Tibial artery (tissue), 4 donors: ENCODE data around the gene TSPAN1.

Experiments used
- DNase-seq, 2 donors: peaks; one replicate each; pipeline ENCODE4 v3.0.0-alpha.2; 2019
- H3K27ac ChIP-seq, 2 donors: fragments of 200-600 bp; sonication (generic) in 1 of 2; 1 replicate in 1 of 2; 2 replicates in 1 of 2; pipeline ENCODE4 v1.5.1; 2018 to 2019; ENCODE audit warnings: mild to moderate bottlenecking in 1 of 2
- H3K27me3 ChIP-seq, 2 donors: fragments of 200-600 bp; sonication (generic) in 1 of 2; one replicate each; pipeline versions ENCODE4 v1.5.1 to v1.6.0; 2016 to 2019
- H3K36me3 ChIP-seq, 3 donors: fragments of 200-600 bp; sonication (generic) in 2 of 3; one replicate each; pipeline ENCODE4 v1.5.1; 2016 to 2019; ENCODE audit warnings: mild to moderate bottlenecking in 2 of 3
- H3K4me1 ChIP-seq, 4 donors: fragments of 200-600 bp; sonication (generic) in 2 of 4; 1 replicate in 3 of 4; 2 replicates in 1 of 4; pipeline ENCODE4 v1.5.1; 2016 to 2019
- H3K4me3 ChIP-seq, 2 donors: fragments of 200-600 bp; sonication (generic) in 1 of 2; 1 replicate in 1 of 2; 2 replicates in 1 of 2; pipeline ENCODE4 v1.5.1; 2018 to 2019; ENCODE audit warnings: mild to moderate bottlenecking in 2 of 2
- H3K9me3 ChIP-seq, 3 donors: fragments of 200-600 bp; sonication (generic) in 1 of 3; one replicate each; pipeline ENCODE4 v1.5.1; 2016 to 2019
- CTCF ChIP-seq, 2 experiments: fragments of 200-600 bp in 1 of 2; fragments of 450-650 bp in 1 of 2; IDR thresholded peaks; one replicate each; pipeline ENCODE4 v1.5.1; 2017 to 2019; ENCODE audit warnings: antibody characterized with exemption in 2 of 2, mild to moderate bottlenecking in 1 of 2, moderate library complexity in 1 of 2
- intact Hi-C: fragments of 100-400 bp; cut with DNase I; formaldehyde crosslinking; loops from one replicate; pipeline ENCODE4 v1.15.0; 2023; ENCODE audit warnings: low total_unique reads

The TSPAN1 gene

GRCh38 chr1:46166521-46167462 lies 8.1 kb upstream of the TSPAN1 start:
- peak in 1 of 2 donors; percentile 78 for DNase-seq
- H3K27ac ChIP-seq: peak overlapping the region; percentile 22 to 36
- no peaks in the 10 kb centered on the region for H3K9me3 ChIP-seq
- TF ChIP-seq CTCF (IDR thresholded peaks at IDR 0.05): no peak
- no peaks in the 10 kb centered on the region for H3K36me3 ChIP-seq
- peaks cover 0 to 19% (median 10%) of the 10 kb centered on the region in 4 donors for H3K4me1 ChIP-seq
- H3K27me3 ChIP-seq: peaks cover 0 to 9% of the 10 kb centered on the region in 2 donors
- H3K4me3 ChIP-seq: peak overlapping the region; percentile 42 to 55
- intact Hi-C loops: no loop called here

GRCh38 chr1:46168477-46168876 lies 6.4 kb upstream of the TSPAN1 start:
- TF ChIP-seq CTCF (IDR thresholded peaks at IDR 0.05): no peak
- H3K9me3 ChIP-seq: no peaks in the 10 kb centered on the region
- peaks cover 0 to 28% (median 14%) of the 10 kb centered on the region in 4 donors for H3K4me1 ChIP-seq
- H3K36me3 ChIP-seq: no peaks in the 10 kb centered on the region
- no peak for DNase-seq
- H3K27me3 ChIP-seq: peaks cover 0 to 9% of the 10 kb centered on the region in 2 donors
- no peak overlapping the region for H3K4me3 ChIP-seq
- intact Hi-C loops: no loop called here
- no peak overlapping the region for H3K27ac ChIP-seq

GRCh38 chr1:46169811-46170454 lies 5.0 kb upstream of the TSPAN1 start:
- Histone ChIP-seq H3K36me3 (no peaks in the 10 kb centered on the region), H3K4me3 (no peak overlapping the region), H3K27ac (no peak overlapping the region), H3K27me3 (peaks cover 0 to 9% of the 10 kb centered on the region in 2 donors), H3K9me3 (no peaks in the 10 kb centered on the region), H3K4me1 (peaks cover 0 to 42% (median 28%) of the 10 kb centered on the region in 4 donors)
- no peak for DNase-seq
- intact Hi-C loops: no loop called here
- TF ChIP-seq CTCF (IDR thresholded peaks at IDR 0.05): no peak

GRCh38 chr1:46171351-46171750 lies 3.5 kb upstream of the TSPAN1 start:
- no peaks in the 10 kb centered on the region for H3K9me3 ChIP-seq
- no peaks in the 10 kb centered on the region for H3K36me3 ChIP-seq
- TF ChIP-seq CTCF (IDR thresholded peaks at IDR 0.05): no peak
- H3K27me3 ChIP-seq: peaks cover 0 to 9% of the 10 kb centered on the region in 2 donors
- no peak overlapping the region for H3K27ac ChIP-seq
- H3K4me3 ChIP-seq: no peak overlapping the region
- DNase-seq: no peak
- peaks cover 0 to 47% (median 33%) of the 10 kb centered on the region in 4 donors for H3K4me1 ChIP-seq
- intact Hi-C loops: no loop called here

GRCh38 chr1:46171871-46172270 lies 3.0 kb upstream of the TSPAN1 start:
- Histone ChIP-seq H3K27ac (no peak overlapping the region), H3K9me3 (no peaks in the 10 kb centered on the region), H3K4me1 (peaks cover 0 to 41% (median 30%) of the 10 kb centered on the region in 4 donors), H3K4me3 (no peak overlapping the region), H3K36me3 (no peaks in the 10 kb centered on the region), H3K27me3 (peaks cover 0 to 9% of the 10 kb centered on the region in 2 donors)
- no peak for DNase-seq
- intact Hi-C loops: no loop called here
- no peak for TF ChIP-seq CTCF (IDR thresholded peaks at IDR 0.05)
